Measurements from ENCODE around the gene FNTB. TPM values are rescaled to one million over a fixed set of nuclear protein-coding genes. Genes with fewer than 3 reads are reported as not detected.

The FNTB gene
- total and polyA plus RNA-seq, 9 of the 15 experiments (the other 6 are each of a cell fraction or from before 2014, with no cell fraction given) = 6.9 to 23.2 (median 12.2) TPM

GRCh38 chr14:65103150-65103760, 116.6 kb downstream of the FNTB start (continued):
- TF ChIP-seq MGA (IDR thresholded peaks at IDR 0.05) = peak; percentile 44; the same call in 1 of the 2 replicates
- no peak for TF ChIP-seq PRMT5 (CRISPR knock-in tag; IDR thresholded peaks at IDR 0.05)
- no peak for TF ChIP-seq ZNF436 (CRISPR knock-in tag; IDR thresholded peaks at IDR 0.05)
- no peak for TF ChIP-seq POU5F1 (IDR thresholded peaks at IDR 0.05; ENCODE audit: borderline replicate concordance, low read depth, low read length, partially characterized antibody)

All from K562 (cell line).